HCT116 (cell line): ENCODE measurements around the gene BCL2L11. TPM values are rescaled to one million over a fixed set of nuclear protein-coding genes. Genes with fewer than 3 reads are reported as not detected.

Experiments
- ATAC-seq: fragments of 200-7000 bp; cut with Tn5 transposase; 2 replicates; pipeline ENCODE4 v1.9.1; 2020; ENCODE audit warnings: mild to moderate bottlenecking, moderate library complexity
- BruUV-seq: library from RNA; stranded (reverse); fragments of 400-500 nt; replicated peaks from 2 replicates; lab custom pipeline; 2021; lab: Mats Ljungman, UMichigan
- CTCF ChIA-PET: fragments of 300-600 bp; sonication (Branson Sonifier 250); formaldehyde crosslinking; loops from one replicate; lab custom pipeline; 2021; ENCODE audit warnings: antibody characterized with exemption; lab: Charles Lee
- POLR2A ChIA-PET: fragments of 300-600, 350-600 bp; sonication (Branson Sonifier 250); formaldehyde crosslinking; loops from one replicate; lab custom pipeline; 2021; ENCODE audit warnings: antibody characterized with exemption; lab: Charles Lee
- RAD21 ChIA-PET, 2 experiments: fragments of 300-600 bp; sonication (Branson Sonifier 250); formaldehyde crosslinking; loops; one replicate each; lab custom pipeline; 2023; ENCODE audit warnings: low total read pairs in 2 of 2; ENCODE audit not compliant: uncharacterized antibody in 2 of 2, unreplicated experiment in 2 of 2, low non-redundant PET in 1 of 2; lab: Charles Lee
- DNase-seq: peaks from one replicate; pipeline ENCODE4 v3.0.0-alpha.2; 2010; ENCODE audit warnings: low read depth, low spot score
- H2AFZ ChIP-seq: fragments of 200-600 bp; shearing (Covaris generic), sonication (generic); 2 replicates; pipeline ENCODE4 v1.6.1; 2017; ENCODE audit warnings: low read depth, mixed run types, mixed read lengths, antibody characterized with exemption, low read length; ENCODE audit not compliant: poor library complexity, severe bottlenecking
- H3K27ac ChIP-seq: 2 replicates; pipeline ENCODE4 v1.5.1; 2012; ENCODE audit warnings: low read depth, low read length
- H3K27me3 ChIP-seq: fragments of 200-600 bp; sonication (generic); 2 replicates; pipeline ENCODE4 v1.6.1; 2016; ENCODE audit warnings: mixed run types, low read length, mixed read lengths; ENCODE audit not compliant: insufficient read depth
- H3K36me3 ChIP-seq, 2 experiments: fragments of 200-500 bp in 1 of 2; fragments of 200-600 bp in 1 of 2; sonication (Bioruptor generic) in 1 of 2; sonication (generic) in 1 of 2; 2 replicates each; pipeline versions ENCODE4 v1.5.1 to v1.6.1; 2014 to 2016; ENCODE audit warnings: low read length in 2 of 2, inconsistent platforms in 1 of 2, mixed read lengths in 1 of 2, mixed run types in 1 of 2; ENCODE audit not compliant: insufficient read depth in 2 of 2, control insufficient read depth in 1 of 2
- H3K4me1 ChIP-seq, 2 experiments: fragments of 200-600 bp in 1 of 2; sonication (generic) in 1 of 2; 2 replicates each; pipeline versions ENCODE4 v1.5.1 to v1.6.1; 2012 to 2017; ENCODE audit warnings: low read length in 2 of 2, inconsistent platforms in 1 of 2, mild to moderate bottlenecking in 1 of 2, mixed read lengths in 1 of 2, mixed run types in 1 of 2, moderate library complexity in 1 of 2; ENCODE audit not compliant: insufficient read depth in 2 of 2, control insufficient read depth in 1 of 2
- H3K4me2 ChIP-seq: fragments of 200-600 bp; sonication (generic); 2 replicates; pipeline ENCODE4 v1.6.1; 2017; ENCODE audit warnings: mixed run types, low read length, mixed read lengths
- H3K4me3 ChIP-seq, 2 experiments: fragments of 200-600 bp in 1 of 2; sonication (generic) in 1 of 2; replicated peaks in 1 of 2; 2 replicates each; pipeline ENCODE4 v1.5.1; 2011 to 2016; ENCODE audit warnings: low read length in 2 of 2, control low read depth in 1 of 2, low read depth in 1 of 2, mild to moderate bottlenecking in 1 of 2, mixed read lengths in 1 of 2, mixed run types in 1 of 2
- H3K79me2 ChIP-seq: fragments of 200-600 bp; sonication (generic); 2 replicates; pipeline ENCODE4 v1.6.1; 2017; ENCODE audit warnings: mild to moderate bottlenecking, mixed run types, low read length, moderate library complexity, mixed read lengths; ENCODE audit not compliant: insufficient read depth
- H3K9ac ChIP-seq: fragments of 200-600 bp; sonication (generic); 2 replicates; pipeline ENCODE4 v1.6.1; 2016; ENCODE audit warnings: low read length, mixed read lengths
- H3K9me2 ChIP-seq: fragments of 200-600 bp; sonication (generic), shearing (Covaris generic); 2 replicates; pipeline ENCODE4 v1.6.1; 2017; ENCODE audit warnings: mixed run types, mild to moderate bottlenecking, moderate library complexity; ENCODE audit not compliant: insufficient read depth
- H3K9me3 ChIP-seq, 2 experiments: fragments of 200-500 bp in 1 of 2; fragments of 200-600 bp in 1 of 2; sonication (Bioruptor generic) in 1 of 2; sonication (generic) in 1 of 2; 2 replicates each; pipeline ENCODE4 v1.6.1; 2014 to 2017; ENCODE audit warnings: low read length in 2 of 2, mixed read lengths in 2 of 2, inconsistent platforms in 1 of 2, low read depth in 1 of 2, mild to moderate bottlenecking in 1 of 2, mixed run types in 1 of 2, moderate library complexity in 1 of 2; ENCODE audit not compliant: control insufficient read depth in 1 of 2, insufficient read depth in 1 of 2
- H4K20me1 ChIP-seq: fragments of 200-600 bp; sonication (generic), shearing (Covaris generic); 2 replicates; pipeline ENCODE4 v1.6.1; 2017; ENCODE audit warnings: mixed run types, mild to moderate bottlenecking, moderate library complexity; ENCODE audit not compliant: insufficient read depth
- POLR2A ChIP-seq: IDR thresholded peaks from 2 replicates; pipeline ENCODE4 v1.7.0; 2011; ENCODE audit warnings: borderline replicate concordance; ENCODE audit not compliant: insufficient read depth, insufficient read length; ENCODE audit errors: extremely low read depth
- RAD21 ChIP-seq: IDR thresholded peaks from 2 replicates; pipeline ENCODE4 v1.6.1; 2012; ENCODE audit warnings: low read depth, mild to moderate bottlenecking
- SIN3A ChIP-seq: IDR thresholded peaks from 2 replicates; pipeline ENCODE4 v1.6.1; 2012; ENCODE audit warnings: low read depth
- SRF ChIP-seq: IDR thresholded peaks from 2 replicates; pipeline ENCODE4 v1.6.1; 2012; ENCODE audit warnings: low read depth
- ZFX ChIP-seq: fragments of 450-650 bp; IDR thresholded peaks from 2 replicates; pipeline ENCODE4 v1.6.1; 2017
- intact Hi-C: fragments of 100-400 bp; cut with micrococcal nuclease; formaldehyde crosslinking; loops from 2 replicates; pipeline ENCODE4 v1.10.0; 2022
- total RNA-seq: library from RNA; stranded (reverse); gene quantifications from one replicate; pipeline ENCODE4 v1.2.1, GENCODE V29; 2021; ENCODE audit not compliant: unreplicated experiment
- TF ChIP-seq, protein P1 (sequence below): IDR thresholded peaks from 2 replicates; pipeline ENCODE4 v1.6.1; 2012
- TF ChIP-seq, protein P2 (sequence below), 3 experiments: fragments of 200-600 bp in 1 of 3; sonication (generic) in 1 of 3; IDR thresholded peaks in 2 of 3; conservative IDR thresholded peaks in 1 of 3; 2 replicates each; pipeline ENCODE4 v1.5.1; 2012 to 2017; ENCODE audit warnings: low read depth in 2 of 3, low read length in 2 of 3, antibody characterized with exemption in 1 of 3, borderline replicate concordance in 1 of 3, control low read depth in 1 of 3, mild to moderate bottlenecking in 1 of 3, mixed read lengths in 1 of 3, mixed run types in 1 of 3, moderate library complexity in 1 of 3; ENCODE audit not compliant: insufficient read depth in 1 of 3

Gene BCL2L11
- total RNA-seq, 1 experiment from 2014 or later = 17.8 TPM

DNA sequence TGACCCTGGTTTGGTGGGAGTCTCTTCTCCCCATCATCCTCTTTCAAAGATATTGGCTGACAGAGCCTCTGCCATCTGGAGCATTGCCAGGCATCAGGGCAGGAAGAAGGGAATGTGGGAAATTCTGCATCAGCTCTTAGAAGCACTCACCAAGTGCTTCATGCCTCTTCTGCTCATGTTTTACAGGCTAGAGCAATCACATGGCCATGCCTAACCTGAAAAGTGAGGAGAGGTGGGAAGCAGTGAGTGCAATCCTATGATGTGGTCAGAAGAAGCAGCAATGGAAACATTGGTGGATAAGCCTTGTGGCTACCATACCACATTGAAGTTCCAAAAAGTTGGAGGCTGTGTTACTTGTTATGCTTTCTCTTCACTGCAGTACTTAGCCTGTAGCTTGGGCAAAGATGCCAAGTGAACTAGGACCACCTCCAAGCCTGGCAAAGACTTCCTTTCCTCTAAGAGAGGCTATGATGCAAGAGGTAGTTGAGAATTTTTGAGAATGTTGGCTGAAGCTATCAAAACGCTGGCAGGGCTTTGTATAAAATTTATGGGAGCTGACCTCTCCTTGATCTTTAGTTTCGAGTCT lies 64.1 kb downstream of the BCL2L11 start:
- Histone ChIP-seq H3K36me3 (no peaks in the 10 kb centered on the region), H2AFZ (no peak overlapping the region), H3K4me2 (no peak overlapping the region), H3K9ac (no peak overlapping the region), H3K9me3 (no peaks in the 10 kb centered on the region), H3K79me2 (no peaks in the 10 kb centered on the region), H3K27me3 (no peaks in the 10 kb centered on the region), H3K27ac (no peak overlapping the region), H3K9me2 (no peaks in the 10 kb centered on the region), H3K4me3 (no peak overlapping the region), H4K20me1 (no peaks in the 10 kb centered on the region), H3K4me1 (no peaks in the 10 kb centered on the region)
- intact Hi-C loops = no loop called here
- CTCF ChIA-PET = no interaction called here
- DNase-seq (no peak), ATAC-seq (no peak)
- BruUV-seq = no TSS peak
- POLR2A ChIA-PET = no interaction called here
- RAD21 ChIA-PET = no interaction called here
- TF ChIP-seq, protein P1, sequence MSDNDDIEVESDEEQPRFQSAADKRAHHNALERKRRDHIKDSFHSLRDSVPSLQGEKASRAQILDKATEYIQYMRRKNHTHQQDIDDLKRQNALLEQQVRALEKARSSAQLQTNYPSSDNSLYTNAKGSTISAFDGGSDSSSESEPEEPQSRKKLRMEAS = no peak
- TF ChIP-seq POLR2A (no peak), SRF (no peak), ZFX (no peak)
- TF ChIP-seq, protein P2, sequence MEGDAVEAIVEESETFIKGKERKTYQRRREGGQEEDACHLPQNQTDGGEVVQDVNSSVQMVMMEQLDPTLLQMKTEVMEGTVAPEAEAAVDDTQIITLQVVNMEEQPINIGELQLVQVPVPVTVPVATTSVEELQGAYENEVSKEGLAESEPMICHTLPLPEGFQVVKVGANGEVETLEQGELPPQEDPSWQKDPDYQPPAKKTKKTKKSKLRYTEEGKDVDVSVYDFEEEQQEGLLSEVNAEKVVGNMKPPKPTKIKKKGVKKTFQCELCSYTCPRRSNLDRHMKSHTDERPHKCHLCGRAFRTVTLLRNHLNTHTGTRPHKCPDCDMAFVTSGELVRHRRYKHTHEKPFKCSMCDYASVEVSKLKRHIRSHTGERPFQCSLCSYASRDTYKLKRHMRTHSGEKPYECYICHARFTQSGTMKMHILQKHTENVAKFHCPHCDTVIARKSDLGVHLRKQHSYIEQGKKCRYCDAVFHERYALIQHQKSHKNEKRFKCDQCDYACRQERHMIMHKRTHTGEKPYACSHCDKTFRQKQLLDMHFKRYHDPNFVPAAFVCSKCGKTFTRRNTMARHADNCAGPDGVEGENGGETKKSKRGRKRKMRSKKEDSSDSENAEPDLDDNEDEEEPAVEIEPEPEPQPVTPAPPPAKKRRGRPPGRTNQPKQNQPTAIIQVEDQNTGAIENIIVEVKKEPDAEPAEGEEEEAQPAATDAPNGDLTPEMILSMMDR (IDR thresholded peaks at IDR 0.05 in 2 of 3, conservative IDR thresholded peaks at IDR 0.05 in 1 of 3; ENCODE audit: borderline replicate concordance in 1 of 3, insufficient read depth in 1 of 3, low read depth in 2 of 3, low read length in 2 of 3) = no peak

DNA sequence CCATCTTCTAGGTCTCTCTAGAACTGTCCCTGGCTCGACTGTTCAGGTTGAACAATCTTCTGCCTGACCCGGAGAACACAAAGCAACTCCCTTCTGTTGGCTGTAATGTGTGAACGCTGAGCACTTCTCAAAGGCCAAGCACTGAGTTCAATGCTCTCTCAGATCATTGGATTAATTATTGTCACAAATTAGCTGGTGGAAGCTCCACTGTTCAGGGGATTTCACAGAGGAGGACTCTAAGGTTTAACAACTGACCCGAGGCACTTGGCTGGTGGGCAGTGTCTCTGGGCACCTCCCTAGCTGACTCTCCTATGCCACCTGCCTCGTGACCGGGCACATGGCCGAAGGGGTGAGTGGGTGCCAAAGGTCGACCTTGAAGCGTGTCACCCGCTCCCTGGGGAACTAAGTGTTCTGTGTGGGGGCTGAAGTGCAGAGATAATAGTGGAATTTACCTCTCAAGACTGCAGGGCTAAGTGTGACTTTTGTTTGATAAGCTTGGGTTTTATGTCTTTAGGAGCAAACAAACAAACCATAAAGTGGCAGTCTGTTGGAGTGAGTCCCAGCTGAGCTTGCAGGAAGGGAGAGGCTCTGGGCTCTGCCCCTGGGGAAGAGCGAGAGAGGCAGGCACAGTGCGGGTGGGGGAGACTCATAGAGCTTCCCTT lies 64.8 kb downstream of the BCL2L11 start:
- no peaks in the 10 kb centered on the region for H3K27me3 ChIP-seq
- ChIA-PET RAD21 (no interaction called here), CTCF (no interaction called here), POLR2A (interaction anchor here (0.8 kb wide), 1 partner anchor 65 kb away, joined by 3 read pairs; the partner anchor contains the start of gene BCL2L11)
- H3K36me3 ChIP-seq = no peaks in the 10 kb centered on the region
- H3K9me3 ChIP-seq = no peaks in the 10 kb centered on the region
- H3K27ac ChIP-seq = no peak overlapping the region
- H3K4me1 ChIP-seq = no peaks in the 10 kb centered on the region
- H3K79me2 ChIP-seq = no peaks in the 10 kb centered on the region
- no peak overlapping the region for H3K4me2 ChIP-seq
- H4K20me1 ChIP-seq = no peaks in the 10 kb centered on the region
- no peak for ATAC-seq
- no peak overlapping the region for H2AFZ ChIP-seq
- no peaks in the 10 kb centered on the region for H3K9me2 ChIP-seq
- TF ChIP-seq RAD21 = no peak
- no peak for TF ChIP-seq SIN3A
- TF ChIP-seq, all 23 proteins: peak for 0
- no peak overlapping the region for H3K4me3 ChIP-seq
- no peak for DNase-seq
- intact Hi-C loops = no loop called here
- no peak overlapping the region for H3K9ac ChIP-seq
- no TSS peak for BruUV-seq
